GM20000 (cell line): ENCODE measurements around the gene TMEM94.
A peak's percentile ranks its signal among the peaks of the same experiment; 100 is the strongest.
"Not testable (repeated sequence)": the region's sequence is repeated elsewhere in the genome, so short reads cannot be mapped to it uniquely, and the experiment has no call there.

Experiments used
- DNase-seq: peaks from one replicate; pipeline ENCODE4 v3.0.0; 2012; ENCODE audit warnings: low spot score
- TF ChIP-seq, protein P1 (sequence below): IDR thresholded peaks from 2 replicates; pipeline ENCODE4 v1.5.1; 2012; ENCODE audit warnings: mild to moderate bottlenecking, control low read depth; ENCODE audit errors: extremely low read depth, missing control alignments

Gene TMEM94

DNA sequence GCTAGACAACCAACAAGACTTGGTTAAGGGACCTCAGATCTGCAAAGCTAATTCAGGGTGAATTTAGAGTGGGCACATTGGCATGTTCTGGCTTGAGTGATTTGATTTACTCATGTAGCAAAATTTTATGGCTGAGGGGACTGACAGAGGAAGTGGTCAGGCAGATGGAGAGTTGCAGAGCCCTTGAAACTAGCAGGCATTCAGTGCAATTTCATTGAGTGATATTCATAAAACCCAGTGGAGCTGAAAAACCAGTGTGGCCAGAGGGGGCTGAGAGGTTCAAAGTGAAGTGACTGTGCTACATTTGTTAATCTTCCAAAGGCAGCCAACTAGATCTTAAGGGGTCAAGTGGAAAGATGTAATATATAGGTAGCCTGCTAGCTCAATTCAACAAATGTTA, 2.2 kb upstream of the TMEM94 start:
- peak; percentile 37 for DNase-seq
- TF ChIP-seq, protein P1, sequence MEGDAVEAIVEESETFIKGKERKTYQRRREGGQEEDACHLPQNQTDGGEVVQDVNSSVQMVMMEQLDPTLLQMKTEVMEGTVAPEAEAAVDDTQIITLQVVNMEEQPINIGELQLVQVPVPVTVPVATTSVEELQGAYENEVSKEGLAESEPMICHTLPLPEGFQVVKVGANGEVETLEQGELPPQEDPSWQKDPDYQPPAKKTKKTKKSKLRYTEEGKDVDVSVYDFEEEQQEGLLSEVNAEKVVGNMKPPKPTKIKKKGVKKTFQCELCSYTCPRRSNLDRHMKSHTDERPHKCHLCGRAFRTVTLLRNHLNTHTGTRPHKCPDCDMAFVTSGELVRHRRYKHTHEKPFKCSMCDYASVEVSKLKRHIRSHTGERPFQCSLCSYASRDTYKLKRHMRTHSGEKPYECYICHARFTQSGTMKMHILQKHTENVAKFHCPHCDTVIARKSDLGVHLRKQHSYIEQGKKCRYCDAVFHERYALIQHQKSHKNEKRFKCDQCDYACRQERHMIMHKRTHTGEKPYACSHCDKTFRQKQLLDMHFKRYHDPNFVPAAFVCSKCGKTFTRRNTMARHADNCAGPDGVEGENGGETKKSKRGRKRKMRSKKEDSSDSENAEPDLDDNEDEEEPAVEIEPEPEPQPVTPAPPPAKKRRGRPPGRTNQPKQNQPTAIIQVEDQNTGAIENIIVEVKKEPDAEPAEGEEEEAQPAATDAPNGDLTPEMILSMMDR = no peak

DNA sequence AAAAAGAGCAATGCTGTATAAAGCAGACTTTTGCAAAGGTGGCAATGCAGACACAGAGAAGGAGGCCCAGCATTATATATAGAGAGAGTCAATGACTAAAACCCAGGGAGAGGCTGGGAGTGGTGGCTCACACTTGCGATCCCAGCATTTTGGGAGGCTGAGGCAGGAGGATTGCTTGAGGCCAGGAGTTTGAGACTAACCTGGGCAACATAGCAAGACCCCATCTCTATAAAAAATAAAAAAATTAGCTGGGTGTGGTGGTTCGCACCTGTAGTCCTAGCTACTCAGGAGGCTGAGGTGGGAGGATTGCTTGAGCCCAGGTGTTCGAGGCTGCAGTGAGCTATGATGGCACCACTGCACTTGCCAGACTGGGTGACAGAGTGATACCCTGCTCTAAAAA, 1.8 kb upstream of the TMEM94 start:
- not testable (repeated sequence) for DNase-seq

DNA sequence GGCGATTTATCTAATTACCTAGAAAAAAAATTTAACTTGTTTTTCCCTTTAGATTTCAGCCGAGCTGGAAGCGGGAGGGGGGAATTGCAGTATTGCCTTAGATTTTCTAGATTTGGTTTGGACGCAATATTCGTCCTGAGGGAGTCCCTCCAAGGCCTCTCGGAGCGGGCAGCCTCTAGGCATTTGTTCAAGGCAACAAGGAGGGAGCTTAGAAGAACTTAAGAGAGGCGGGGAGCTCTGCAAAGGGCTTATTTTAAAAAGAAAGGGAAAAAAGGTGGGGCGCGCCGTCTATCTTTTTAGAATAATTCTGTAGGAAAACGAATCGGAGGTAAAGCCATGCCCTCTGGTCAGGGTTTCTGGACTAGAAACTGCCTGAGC, 407 bp upstream of the TMEM94 start:
- DNase-seq = no peak
- TF ChIP-seq, protein P1 = no peak

DNA sequence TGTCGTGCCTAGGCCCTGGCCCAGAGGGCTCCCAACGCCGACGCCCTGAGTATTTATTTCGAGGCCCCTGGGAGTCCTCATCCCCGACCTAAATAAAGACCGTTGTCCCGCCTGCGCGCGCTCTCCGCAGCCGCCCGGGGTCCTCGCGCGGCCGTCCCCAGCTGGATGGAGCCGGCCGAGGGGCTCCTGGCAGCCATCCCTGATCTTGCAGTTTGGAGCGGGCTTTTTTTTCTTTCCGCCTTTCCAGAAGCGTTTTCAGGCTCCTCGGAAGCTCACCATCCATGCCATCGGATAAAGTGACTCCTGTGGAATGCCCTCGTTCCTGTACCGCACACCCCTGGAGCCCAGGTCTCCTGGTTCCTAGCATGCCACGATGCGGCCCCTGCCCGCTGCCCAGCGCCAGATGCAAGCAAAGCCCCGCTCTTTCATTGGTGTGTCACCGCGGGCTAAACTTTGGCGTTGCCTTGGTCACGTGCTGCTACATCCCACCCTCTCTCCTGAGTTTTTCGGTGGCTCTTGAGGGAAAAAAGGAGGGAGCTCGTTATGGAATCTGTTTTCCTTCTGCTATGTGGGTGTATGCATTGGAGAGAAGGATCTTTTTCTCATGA, 716 bp downstream of the TMEM94 start:
- TF ChIP-seq, protein P1 = no peak
- DNase-seq = no peak

DNA sequence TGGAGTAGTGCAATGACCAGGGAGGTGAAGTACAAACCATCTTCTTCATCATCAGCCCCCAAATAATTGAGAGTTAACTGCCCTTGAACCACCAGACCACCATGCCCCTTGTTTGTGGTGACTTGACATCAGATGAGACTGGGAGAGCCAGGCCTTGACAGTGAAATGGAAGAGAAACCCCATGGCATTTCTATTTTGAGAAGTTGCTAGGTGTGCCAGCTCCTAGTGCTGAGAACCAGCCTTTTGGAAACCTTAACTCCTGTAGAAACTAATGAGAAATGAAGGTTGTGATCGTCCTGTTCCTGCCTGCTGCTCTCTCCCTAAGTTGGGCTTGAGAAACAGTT, 2.8 kb downstream of the TMEM94 start:
- no peak for DNase-seq
- TF ChIP-seq, protein P1 = no peak

DNA sequence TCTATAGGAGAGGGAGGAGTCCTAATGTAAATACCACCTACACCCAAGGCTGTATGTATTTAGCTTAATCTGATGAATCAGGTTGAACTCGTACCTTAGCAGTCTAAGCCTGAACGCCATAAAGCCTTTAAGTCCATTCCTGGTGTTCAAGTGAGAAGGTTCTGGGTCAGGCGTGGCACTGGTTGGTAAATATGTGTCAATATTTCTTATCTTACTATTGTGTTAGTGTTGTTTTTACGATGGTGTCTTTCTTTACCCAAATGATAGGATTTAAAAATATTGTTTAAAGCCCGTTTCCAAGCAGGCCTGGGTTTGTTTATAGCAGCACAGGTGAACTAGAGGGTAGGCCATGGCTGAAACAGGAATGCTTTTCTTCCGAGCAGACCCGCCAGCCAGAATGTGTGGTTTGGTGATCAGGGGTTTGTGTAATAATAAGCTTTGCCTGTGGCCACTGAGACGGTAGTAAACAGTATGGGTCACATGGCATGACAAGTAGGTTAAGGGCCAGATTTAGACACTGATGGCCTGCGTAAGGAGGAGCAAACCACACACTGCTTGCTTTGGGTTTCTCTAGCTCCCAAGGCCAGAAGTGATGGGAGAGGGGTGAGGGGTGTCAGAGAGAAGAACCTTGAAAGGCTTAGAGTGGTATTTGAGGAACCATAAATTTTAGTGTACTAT, 3.3 kb downstream of the TMEM94 start:
- DNase-seq = peak; percentile 56
- TF ChIP-seq, protein P1 = no peak

DNA sequence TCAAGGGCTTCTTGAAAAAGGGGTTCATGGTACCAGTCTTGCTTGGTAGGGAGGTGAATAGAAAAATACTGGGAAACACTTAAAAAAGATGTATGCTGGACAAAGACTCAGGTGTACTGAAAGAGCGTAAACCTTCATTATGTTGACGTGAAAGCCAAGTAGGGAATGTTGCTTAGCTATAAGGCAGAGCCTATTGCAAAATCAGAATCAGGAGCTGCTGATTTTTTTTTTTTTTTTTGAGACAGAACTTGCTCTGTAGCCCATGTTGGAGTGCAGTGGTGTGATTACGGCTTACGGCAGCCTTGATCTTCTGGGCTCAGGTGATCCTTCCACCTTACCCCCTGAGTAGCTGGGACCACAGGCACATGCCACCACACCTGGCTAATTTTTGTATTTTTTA, 3.9 kb downstream of the TMEM94 start:
- DNase-seq = no peak
- TF ChIP-seq, protein P1 = no peak

DNA sequence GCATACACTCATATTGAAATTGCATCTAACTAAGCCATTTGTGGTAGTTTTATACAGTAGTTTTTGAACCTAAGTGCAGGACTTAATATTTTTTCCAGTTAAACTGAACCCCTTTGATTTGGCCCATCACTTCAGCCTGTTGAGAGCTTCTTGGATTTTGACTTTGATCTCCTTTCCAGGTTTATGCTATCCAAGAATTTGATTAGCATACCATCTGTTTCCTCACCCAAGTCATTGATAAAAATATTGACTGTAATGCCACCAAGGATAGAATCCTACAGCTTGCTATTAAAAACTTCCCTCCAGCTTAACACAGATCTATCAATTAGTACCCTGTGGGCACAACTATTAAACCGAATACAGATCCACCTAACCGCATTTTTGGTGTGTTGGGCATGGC, 7.2 kb downstream of the TMEM94 start:
- TF ChIP-seq, protein P1 = no peak
- no peak for DNase-seq
